Hematopoietic multipotent progenitor cell treated with erythropoietin and hydrocortisone succinate and interleukin-3 and kit ligand, for 8 days (in vitro differentiated cells): ENCODE results near the gene SAXO1.
"Not testable (repeated sequence)": the region's sequence is repeated elsewhere in the genome, so short reads cannot be mapped to it uniquely, and the experiment has no call there.

Experiments used
- DNase-seq: peaks from one replicate; pipeline ENCODE4 v3.0.0-alpha.2; 2015

SAXO1 gene

DNA sequence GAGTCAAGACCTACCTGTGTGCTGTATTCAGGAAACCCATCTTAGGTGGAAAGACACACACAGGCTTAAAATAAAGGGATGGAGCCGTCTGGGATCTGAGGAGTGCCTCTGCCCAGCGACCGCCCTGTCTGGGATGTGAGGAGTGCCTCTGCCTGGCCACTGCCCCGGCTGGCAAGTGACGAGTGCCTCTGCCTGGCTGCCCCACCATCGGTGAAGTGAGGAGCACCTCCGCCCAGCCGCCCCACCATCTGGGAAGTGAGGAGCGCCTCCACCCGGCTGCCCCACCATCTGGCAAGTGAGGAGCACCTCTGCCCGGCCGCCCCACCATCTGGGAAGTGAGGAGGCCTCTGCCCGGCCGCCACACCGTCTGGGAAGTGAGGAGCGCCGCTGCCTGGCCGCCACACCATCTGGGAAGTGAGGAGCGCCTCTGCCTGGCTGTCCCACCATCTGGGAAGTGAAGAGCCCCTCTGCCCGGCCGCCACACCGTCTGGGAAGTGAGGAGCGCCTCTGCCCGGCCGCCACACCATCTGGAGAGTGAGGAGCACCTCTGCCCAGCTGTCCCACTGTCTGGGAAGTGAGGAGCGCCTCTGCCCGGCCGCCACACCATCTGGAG is 33.7 kb downstream of the SAXO1 start:
- no peak for DNase-seq

DNA sequence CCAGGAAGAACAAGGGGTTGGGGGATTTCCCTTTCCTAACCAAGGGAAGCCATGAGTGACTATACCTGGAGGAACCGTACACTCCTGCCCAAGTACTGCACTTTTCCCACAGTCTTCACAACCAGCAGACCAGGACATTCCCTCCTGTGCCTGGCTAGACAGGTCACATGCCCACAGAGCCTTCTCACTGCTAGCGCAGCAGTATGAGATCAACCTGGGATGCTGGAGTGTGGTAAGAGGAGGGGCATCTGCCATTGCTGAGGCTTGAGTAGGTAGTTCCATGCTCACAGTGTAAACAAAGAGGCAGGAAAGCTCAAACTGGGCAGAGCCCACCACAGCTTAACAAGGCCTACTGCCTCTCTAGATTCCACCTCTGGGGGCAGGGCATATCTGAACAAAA is 35.9 kb downstream of the SAXO1 start:
- no peak for DNase-seq

DNA sequence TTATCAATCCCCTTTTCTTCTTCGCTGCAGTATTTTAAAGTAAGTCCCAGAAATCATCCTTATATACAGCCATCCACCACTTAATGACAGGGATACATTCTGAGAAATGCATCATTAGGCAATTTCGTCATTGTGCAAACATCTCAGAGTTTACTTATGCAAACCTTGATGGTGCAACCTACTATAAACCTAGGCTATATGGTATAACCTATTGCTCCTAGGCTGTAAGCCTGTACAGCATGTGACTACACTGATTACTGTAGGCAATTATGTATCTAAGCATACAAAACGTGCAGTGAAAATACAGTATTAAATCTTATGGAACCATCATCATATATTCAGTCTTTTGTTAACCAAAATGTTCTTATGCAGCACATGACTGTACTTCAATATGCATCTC is 36.8 kb downstream of the SAXO1 start:
- no peak for DNase-seq

DNA sequence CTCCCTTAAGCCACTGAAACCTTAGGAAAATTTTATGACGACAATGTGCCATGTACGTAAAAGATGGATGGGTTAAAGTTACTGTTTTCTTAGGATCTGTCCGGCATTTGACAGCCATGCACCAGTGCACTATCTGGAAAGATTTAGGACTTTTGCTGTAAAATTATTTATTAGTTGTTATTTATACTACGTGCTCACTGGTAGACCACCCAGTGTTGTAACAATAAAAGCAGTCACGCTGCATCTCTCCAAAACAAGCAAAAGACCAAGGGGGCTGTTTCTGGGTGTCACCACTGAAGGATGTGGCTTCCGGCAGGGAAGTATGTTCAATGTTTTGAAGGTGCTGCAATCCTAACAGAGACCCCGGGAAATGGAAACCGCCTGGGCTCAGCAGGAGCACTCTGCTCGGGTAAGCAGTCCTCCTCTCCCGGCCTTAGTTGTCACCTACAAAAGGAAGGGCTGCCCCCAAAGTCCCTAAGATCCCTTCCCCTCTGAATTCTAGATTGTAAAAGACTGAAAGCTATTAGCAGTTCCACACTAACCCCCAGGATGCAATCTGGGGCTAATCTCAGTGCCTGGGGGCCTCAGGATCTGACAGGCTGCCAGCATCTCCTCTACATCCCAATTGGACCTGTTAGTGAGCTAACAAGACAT is 38.6 kb downstream of the SAXO1 start:
- DNase-seq = no peak

DNA sequence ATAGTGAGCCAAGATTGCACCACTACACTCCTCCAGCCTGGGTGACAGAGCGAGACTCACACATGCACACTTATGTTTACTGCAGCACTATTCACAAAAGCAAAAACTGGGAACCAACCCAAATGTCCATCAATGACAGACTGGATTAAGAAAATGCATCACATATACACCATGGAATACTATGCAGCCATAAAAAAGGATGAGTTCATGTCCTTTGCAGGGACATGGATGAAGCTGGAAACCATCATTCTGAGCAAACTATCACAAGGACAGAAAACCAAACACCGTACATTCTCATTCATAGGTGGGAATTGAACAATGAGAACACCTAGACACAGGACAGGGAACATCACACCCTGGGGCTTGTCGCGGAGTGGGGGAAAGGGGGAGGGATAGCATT is 41.8 kb downstream of the SAXO1 start:
- DNase-seq = not testable (repeated sequence)

GRCh38 chr9:18990494-18990893 is 42.5 kb downstream of the SAXO1 start:
- no peak for DNase-seq

DNA sequence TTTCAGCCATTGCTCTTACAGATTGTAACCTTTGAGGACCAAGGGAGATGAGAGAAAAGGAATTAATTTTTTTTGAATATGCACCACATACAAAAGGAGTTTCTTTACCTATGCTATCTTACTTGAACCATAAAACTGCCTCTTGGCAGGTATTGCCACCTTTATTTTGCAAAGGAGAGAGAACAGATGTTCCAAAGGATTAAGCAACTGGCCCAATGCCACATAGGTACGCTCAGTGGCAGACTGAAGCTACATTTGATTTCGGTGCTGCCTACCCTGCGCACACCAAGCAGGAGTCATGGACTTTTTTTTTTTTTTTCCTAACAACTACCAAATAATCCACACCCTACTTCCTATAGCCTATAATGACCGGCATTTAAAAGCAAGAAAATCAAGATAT is 43.1 kb downstream of the SAXO1 start:
- no peak for DNase-seq

DNA sequence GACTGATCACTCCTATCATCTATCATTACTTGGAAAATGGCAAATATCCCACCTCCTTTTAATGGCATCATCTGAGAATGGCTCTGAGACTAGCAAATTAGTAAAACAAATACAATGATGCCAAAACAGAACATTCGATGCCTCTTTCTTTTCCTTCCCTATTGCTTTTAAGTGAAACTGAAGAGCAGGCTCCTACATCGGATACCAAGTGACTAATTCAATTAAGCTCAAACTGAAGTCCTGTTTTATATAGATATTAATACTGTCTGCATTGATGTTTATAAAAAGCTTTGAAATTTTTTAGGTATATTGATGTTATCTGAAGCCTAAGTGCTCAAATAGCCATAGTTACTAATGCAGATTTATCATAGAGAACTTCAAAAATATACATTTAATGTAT is 43.9 kb downstream of the SAXO1 start:
- no peak for DNase-seq

GRCh38 chr9:18988003-18988402 is 45.0 kb downstream of the SAXO1 start:
- no peak for DNase-seq

DNA sequence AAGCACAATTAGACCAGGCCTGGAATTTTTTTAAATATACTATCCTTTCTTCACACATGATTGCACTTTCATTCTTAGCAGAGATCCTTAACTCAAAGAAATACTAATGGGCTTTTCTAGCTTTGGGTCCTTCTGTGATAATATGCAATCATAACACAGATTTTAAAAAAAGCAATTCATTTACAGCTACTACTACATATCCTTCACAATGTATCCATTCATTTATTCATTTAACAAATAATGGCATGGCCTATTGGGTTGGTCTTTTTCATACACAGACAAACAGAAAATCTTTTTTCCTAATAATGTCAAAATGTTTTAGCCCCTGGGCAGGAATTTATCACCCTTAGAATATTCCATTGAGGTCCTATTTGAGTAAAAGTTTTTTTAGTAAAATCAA is 47.0 kb downstream of the SAXO1 start:
- DNase-seq = no peak

DNA sequence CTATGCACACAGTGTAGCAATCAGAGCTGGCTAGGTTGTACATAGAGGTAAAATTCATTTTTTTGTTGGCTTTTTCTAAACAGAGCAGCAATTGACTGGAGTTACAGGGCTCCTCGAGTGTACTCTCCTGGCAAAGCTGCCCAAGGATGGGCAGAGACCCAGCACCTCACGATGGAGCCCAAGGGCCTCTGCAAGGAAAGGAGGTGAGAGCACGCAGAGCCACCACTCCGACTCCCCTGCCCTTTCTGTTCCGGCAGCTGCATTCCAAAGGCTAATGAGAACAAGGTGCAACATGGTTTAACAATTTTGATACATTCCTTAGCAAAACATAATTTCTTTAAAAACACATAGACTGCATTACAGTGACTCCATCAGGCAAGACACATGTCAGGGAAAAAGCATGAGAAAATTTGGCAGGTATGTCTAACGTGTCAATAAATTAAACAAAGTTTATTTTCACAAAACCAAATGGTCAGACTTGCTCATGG is 47.5 kb downstream of the SAXO1 start:
- no peak for DNase-seq

DNA sequence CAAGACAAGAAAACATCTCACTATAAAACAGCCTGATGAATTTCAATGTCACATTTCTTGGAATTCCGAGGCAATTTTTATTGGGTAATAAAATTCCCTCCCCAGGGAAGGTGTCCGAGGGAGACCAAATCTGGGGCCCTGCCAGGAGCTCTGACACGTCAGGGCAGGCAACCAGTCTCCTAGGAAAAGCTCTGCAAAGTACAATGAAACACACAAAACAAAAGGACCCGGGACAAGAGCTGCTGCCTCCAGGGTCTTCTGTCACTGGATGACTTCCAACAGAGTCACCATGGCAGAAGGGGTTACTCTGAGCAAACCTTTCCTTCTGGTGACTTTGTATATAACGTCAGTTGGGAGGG is 50.8 kb downstream of the SAXO1 start:
- DNase-seq = no peak

GRCh38 chr9:18981476-18982261 is 51.3 kb downstream of the SAXO1 start:
- DNase-seq = no peak

DNA sequence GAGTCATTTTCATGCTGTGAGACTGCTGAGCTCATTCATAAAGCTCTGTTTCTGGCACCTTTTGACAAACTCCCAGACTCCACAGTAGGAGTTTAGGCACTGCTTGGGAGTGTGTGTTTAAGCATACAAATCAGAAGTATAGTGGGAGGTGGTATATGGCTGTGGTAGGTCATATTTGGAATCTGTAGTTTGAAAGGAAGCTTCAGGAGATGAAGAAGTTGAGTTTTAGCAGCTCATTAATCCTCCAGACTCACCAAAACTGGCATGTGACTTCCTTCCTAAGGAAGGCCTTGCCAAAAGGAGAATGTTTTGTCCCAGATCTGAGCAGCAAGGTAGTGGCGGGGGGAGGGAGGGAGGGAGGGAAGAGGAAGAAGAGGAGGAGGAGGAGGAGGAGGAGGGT is 52.8 kb downstream of the SAXO1 start:
- no peak for DNase-seq

DNA sequence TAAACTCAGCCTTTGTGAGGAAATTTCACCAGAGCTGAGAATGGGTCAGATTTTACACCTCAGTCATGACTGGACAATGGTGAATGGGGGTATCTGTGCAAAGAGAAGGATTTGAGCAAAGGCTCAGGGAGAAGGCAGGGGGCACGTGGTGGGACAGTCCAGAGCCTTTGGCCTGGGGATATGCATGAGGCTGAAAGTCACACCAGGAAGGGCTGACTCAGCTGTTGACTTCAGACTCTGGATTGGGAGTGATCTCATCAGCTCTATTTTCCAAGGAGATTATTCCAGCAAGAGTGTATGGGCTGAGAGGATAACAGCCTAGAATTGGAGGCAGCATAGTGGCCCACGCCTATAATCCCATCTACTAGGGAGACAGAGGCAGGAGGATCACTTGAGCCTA is 53.6 kb downstream of the SAXO1 start:
- no peak for DNase-seq

DNA sequence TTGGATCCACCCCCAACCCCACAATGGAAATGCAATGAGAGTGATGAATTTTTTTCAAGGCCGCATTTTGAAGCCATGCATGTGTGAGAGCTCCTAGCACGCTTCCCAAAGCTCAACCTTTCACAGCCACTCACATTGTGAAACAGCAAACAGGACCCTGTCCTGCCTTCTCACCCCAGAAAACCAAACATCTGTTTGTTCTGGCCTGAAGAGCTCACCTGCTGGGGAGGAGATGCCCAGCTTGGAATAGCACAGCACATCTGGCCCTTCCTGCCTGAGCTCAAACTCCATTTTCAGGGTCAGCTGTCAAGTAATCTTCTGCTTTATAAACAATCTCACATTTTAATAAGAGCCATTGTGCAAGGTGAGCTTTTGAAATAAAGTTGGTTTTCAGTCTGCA is 54.8 kb downstream of the SAXO1 start:
- DNase-seq = no peak

DNA sequence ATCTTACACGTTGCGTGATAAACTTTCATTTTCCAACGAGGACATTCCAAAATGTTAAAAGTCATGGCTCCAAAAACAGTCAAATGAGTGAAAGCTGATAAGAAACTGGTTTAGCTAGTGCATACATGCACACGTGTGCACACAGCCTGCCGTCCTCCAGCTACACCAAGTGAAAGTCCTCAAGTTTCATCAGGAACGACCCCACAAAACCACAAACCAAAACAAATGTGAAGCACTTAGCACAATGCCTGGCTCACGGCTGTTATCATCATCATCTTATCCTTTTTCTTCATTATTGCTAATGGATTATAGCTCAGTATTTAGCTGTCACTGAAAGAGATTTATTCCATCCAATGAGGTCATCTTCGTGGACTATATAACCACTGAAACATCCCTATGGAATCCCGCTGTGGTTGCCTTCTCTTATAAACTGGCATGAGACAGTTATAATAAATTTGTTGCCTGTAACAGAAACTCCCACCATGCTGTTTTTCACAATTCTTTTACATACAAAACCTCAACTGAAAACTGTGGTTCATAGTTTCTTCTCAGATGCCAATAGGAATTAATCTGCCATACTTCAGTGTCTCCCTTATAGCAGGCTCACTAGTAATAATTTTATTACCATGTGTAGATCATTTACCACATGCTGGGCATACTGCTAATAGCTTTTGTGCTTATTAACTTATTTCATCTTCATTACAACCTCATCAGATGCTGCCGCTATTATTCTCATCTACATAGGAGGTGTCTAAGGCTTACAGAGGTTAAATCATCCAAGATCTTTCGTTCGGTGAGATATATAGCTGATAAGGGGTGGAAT is 56.1 kb downstream of the SAXO1 start:
- no peak for DNase-seq

- no peak for DNase-seq
Measured at GRCh38 chr9:18976221-18976708, 56.7 kb downstream of the SAXO1 start.

DNA sequence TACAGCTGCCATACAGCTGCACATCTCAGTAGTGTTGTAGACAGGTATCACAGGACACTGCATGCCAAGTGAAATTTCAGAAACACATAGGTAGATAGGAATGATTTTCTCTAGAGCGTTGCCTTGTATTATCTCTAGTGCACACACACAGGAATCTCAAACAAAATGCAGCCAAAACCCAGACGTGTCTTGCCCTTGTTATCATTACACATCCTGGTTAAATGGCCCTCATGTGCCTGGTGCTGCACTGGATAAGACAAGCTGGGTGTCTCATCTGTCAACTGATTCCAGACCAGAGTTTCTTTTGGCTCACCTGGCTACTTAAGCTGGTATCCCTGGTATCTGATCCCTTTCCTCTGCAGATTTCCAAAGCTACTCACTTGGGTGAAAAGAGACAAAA is 59.7 kb downstream of the SAXO1 start:
- no peak for DNase-seq

DNA sequence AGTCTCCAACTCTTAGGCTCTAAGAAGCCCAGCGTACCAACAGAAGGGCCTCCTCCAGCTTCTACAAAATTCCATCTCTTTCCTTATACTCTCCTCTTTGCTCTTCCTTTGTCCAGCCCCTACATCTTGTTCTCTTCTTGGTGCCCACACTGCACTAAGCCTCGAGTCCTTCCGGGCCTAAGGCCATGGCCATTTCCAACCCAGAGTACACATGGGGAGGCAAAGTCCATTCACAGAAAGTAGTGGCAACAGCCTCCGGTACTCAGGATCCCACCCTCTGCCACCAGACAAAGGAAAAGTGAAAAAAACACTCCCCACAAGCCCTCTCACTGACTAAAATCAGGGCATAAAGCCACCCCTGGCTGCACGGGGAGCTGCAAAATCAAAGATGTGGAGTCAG is 60.3 kb downstream of the SAXO1 start:
- DNase-seq = no peak

GRCh38 chr9:18971909-18972308 is 61.1 kb downstream of the SAXO1 start:
- no peak for DNase-seq

DNA sequence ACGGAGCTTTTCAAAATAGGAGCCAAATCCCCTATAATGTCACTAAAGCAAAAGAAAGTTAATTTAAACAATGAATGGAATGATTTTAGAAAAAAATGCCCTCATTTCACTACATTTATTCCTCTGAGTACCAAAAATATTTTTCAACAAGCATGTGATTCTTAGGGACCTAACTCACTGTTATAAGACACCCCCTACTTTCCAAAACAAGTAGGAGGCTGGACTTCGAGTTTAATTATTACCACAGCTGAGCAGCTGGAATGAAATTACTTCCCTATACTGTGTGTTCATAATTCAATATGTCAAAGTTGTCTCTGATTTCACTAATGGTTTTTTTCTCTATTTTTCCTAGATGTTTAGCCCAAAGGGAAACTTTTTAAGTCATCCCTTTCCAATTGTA is 61.6 kb downstream of the SAXO1 start:
- DNase-seq = no peak

- DNase-seq = no peak
Measured at GRCh38 chr9:18970393-18970792, 62.6 kb downstream of the SAXO1 start.
